ENCODE measurements around the gene IGF1R. TPM values are rescaled to one million over a fixed set of nuclear protein-coding genes. Genes with fewer than 3 reads are reported as not detected.

Gene IGF1R
- total and polyA plus RNA-seq, 2 of the 13 experiments (the other 11 are each of a cell fraction or from before 2014, with no cell fraction given): 15.9 to 18.4 TPM

GRCh38 chr15:98948456-98948855 is 300.1 kb downstream of the IGF1R start (continued):
- TF ChIP-seq ZBTB20 (CRISPR knock-in tag; IDR thresholded peaks at IDR 0.05; ENCODE audit: borderline replicate concordance, low read depth) (no peak), SUZ12 (IDR thresholded peaks at IDR 0.05; ENCODE audit: low read depth, low read length) (no peak), ZNF33B (CRISPR knock-in tag; IDR thresholded peaks at IDR 0.05) (no peak), ZNF296 (CRISPR knock-in tag; conservative IDR thresholded peaks at IDR 0.05) (no peak), KLF13 (CRISPR knock-in tag; IDR thresholded peaks at IDR 0.05) (no peak), ZNF672 (CRISPR knock-in tag; IDR thresholded peaks at IDR 0.05) (no peak), MTERF4 (CRISPR knock-in tag; IDR thresholded peaks at IDR 0.05) (no peak)
- TF ChIP-seq, protein P1, sequence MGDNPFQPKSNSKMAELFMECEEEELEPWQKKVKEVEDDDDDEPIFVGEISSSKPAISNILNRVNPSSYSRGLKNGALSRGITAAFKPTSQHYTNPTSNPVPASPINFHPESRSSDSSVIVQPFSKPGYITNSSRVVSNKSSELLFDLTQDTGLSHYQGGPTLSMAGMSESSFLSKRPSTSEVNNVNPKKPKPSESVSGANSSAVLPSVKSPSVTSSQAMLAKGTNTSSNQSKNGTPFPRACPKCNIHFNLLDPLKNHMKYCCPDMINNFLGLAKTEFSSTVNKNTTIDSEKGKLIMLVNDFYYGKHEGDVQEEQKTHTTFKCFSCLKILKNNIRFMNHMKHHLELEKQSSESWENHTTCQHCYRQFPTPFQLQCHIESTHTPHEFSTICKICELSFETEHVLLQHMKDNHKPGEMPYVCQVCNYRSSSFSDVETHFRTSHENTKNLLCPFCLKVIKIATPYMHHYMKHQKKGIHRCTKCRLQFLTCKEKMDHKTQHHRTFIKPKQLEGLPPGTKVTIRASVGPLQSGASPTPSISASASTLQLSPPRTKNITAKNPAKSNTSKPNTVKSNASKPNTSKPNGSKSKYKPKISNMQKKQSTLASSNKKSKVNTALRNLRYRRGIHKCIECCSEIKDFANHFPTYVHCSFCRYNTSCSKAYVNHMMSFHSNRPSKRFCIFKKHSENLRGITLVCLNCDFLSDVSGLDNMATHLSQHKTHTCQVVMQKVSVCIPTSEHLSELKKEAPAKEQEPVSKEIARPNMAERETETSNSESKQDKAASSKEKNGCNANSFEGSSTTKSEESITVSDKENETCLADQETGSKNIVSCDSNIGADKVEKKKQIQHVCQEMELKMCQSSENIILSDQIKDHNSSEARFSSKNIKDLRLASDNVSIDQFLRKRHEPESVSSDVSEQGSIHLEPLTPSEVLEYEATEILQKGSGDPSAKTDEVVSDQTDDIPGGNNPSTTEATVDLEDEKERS (CRISPR knock-in tag; IDR thresholded peaks at IDR 0.05): no peak
- TF ChIP-seq, protein P2, sequence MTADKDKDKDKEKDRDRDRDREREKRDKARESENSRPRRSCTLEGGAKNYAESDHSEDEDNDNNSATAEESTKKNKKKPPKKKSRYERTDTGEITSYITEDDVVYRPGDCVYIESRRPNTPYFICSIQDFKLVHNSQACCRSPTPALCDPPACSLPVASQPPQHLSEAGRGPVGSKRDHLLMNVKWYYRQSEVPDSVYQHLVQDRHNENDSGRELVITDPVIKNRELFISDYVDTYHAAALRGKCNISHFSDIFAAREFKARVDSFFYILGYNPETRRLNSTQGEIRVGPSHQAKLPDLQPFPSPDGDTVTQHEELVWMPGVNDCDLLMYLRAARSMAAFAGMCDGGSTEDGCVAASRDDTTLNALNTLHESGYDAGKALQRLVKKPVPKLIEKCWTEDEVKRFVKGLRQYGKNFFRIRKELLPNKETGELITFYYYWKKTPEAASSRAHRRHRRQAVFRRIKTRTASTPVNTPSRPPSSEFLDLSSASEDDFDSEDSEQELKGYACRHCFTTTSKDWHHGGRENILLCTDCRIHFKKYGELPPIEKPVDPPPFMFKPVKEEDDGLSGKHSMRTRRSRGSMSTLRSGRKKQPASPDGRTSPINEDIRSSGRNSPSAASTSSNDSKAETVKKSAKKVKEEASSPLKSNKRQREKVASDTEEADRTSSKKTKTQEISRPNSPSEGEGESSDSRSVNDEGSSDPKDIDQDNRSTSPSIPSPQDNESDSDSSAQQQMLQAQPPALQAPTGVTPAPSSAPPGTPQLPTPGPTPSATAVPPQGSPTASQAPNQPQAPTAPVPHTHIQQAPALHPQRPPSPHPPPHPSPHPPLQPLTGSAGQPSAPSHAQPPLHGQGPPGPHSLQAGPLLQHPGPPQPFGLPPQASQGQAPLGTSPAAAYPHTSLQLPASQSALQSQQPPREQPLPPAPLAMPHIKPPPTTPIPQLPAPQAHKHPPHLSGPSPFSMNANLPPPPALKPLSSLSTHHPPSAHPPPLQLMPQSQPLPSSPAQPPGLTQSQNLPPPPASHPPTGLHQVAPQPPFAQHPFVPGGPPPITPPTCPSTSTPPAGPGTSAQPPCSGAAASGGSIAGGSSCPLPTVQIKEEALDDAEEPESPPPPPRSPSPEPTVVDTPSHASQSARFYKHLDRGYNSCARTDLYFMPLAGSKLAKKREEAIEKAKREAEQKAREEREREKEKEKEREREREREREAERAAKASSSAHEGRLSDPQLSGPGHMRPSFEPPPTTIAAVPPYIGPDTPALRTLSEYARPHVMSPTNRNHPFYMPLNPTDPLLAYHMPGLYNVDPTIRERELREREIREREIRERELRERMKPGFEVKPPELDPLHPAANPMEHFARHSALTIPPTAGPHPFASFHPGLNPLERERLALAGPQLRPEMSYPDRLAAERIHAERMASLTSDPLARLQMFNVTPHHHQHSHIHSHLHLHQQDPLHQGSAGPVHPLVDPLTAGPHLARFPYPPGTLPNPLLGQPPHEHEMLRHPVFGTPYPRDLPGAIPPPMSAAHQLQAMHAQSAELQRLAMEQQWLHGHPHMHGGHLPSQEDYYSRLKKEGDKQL (CRISPR knock-in tag; IDR thresholded peaks at IDR 0.05; ENCODE audit: low read depth): no peak
